Upper lobe of left lung (tissue), 4 donors: ENCODE results near the gene SLC26A11.

Experiments used
- POLR2A ChIP-seq, 4 donors: fragments of 450-650 bp; IDR thresholded peaks; one replicate each; pipeline ENCODE4 v1.5.1; 2016 to 2017; ENCODE audit warnings: antibody characterized with exemption in 4 of 4, mild to moderate bottlenecking in 2 of 4
- TF ChIP-seq, protein P1 (sequence below), 6 experiments: fragments of 450-650 bp in 4 of 6; fragments of 200-600 bp in 2 of 6; sonication (generic) in 2 of 6; IDR thresholded peaks; one replicate each; pipeline ENCODE4 v1.5.1; 2016 to 2019; ENCODE audit warnings: antibody characterized with exemption in 6 of 6

- TF ChIP-seq, protein P1, sequence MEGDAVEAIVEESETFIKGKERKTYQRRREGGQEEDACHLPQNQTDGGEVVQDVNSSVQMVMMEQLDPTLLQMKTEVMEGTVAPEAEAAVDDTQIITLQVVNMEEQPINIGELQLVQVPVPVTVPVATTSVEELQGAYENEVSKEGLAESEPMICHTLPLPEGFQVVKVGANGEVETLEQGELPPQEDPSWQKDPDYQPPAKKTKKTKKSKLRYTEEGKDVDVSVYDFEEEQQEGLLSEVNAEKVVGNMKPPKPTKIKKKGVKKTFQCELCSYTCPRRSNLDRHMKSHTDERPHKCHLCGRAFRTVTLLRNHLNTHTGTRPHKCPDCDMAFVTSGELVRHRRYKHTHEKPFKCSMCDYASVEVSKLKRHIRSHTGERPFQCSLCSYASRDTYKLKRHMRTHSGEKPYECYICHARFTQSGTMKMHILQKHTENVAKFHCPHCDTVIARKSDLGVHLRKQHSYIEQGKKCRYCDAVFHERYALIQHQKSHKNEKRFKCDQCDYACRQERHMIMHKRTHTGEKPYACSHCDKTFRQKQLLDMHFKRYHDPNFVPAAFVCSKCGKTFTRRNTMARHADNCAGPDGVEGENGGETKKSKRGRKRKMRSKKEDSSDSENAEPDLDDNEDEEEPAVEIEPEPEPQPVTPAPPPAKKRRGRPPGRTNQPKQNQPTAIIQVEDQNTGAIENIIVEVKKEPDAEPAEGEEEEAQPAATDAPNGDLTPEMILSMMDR (IDR thresholded peaks at IDR 0.05) = no peak
- no peak for TF ChIP-seq POLR2A (IDR thresholded peaks at IDR 0.05)
These were observed 2.4 kb upstream of the SLC26A11 start for GRCh38 chr17:80217703-80218362.
